KMS-11 (cell line): ENCODE results near the gene SERPINH1.
A peak's percentile ranks its signal among the peaks of the same experiment; 100 is the strongest.

ENCODE experiments used
- H2AFZ ChIP-seq: fragments of 200-600 bp; sonication (generic); 2 replicates; pipeline ENCODE4 v1.6.1; 2016; ENCODE audit warnings: antibody characterized with exemption, mixed run types, low read depth
- H3K27ac ChIP-seq: fragments of 200-600 bp; sonication (generic); 2 replicates; pipeline ENCODE4 v1.6.1; 2016; ENCODE audit warnings: mild to moderate bottlenecking, mixed run types
- H3K27me3 ChIP-seq: fragments of 200-600 bp; sonication (generic); 2 replicates; pipeline ENCODE4 v1.6.1; 2017; ENCODE audit warnings: mild to moderate bottlenecking, low read depth, mixed run types, moderate library complexity; ENCODE audit not compliant: insufficient read depth
- H3K36me3 ChIP-seq: fragments of 200-600 bp; sonication (generic); 2 replicates; pipeline ENCODE4 v1.6.1; 2017; ENCODE audit warnings: mild to moderate bottlenecking, mixed run types; ENCODE audit not compliant: insufficient read depth
- H3K4me1 ChIP-seq: fragments of 200-600 bp; sonication (generic); 2 replicates; pipeline ENCODE4 v1.6.1; 2016; ENCODE audit warnings: mild to moderate bottlenecking, low read depth, mixed run types; ENCODE audit not compliant: poor library complexity, severe bottlenecking
- H3K4me2 ChIP-seq: fragments of 200-600 bp; sonication (generic); 2 replicates; pipeline ENCODE4 v1.7.0; 2016; ENCODE audit warnings: mild to moderate bottlenecking, mixed run types
- H3K4me3 ChIP-seq: fragments of 200-600 bp; sonication (generic); IDR thresholded peaks from 2 replicates; pipeline ENCODE4 v1.6.1; 2017; ENCODE audit warnings: low read depth, low read length, mixed read lengths; ENCODE audit not compliant: insufficient read depth
- H3K79me2 ChIP-seq: fragments of 200-600 bp; sonication (generic); 2 replicates; pipeline ENCODE4 v1.6.1; 2016; ENCODE audit warnings: low read depth, mixed run types; ENCODE audit not compliant: insufficient read depth
- H3K9ac ChIP-seq: fragments of 200-600 bp; sonication (generic); 2 replicates; pipeline ENCODE4 v1.6.1; 2016; ENCODE audit warnings: mild to moderate bottlenecking, mixed run types
- H4K20me1 ChIP-seq: fragments of 200-600 bp; sonication (generic); 2 replicates; pipeline ENCODE4 v1.6.1; 2016; ENCODE audit warnings: mild to moderate bottlenecking, mixed run types; ENCODE audit not compliant: insufficient read depth
- TF ChIP-seq, protein P1 (sequence below): fragments of 200-600 bp; sonication (generic); conservative IDR thresholded peaks from 2 replicates; pipeline ENCODE4 v1.6.1; 2017; ENCODE audit warnings: low read depth, mild to moderate bottlenecking, antibody characterized with exemption, low read length, moderate library complexity, mixed read lengths

Gene SERPINH1

GRCh38 chr11:75560644-75561043 lies 1.4 kb upstream of the SERPINH1 start:
- no peak overlapping the region for H3K27ac ChIP-seq
- no peaks in the 10 kb centered on the region for H3K36me3 ChIP-seq
- H4K20me1 ChIP-seq: no peaks in the 10 kb centered on the region
- TF ChIP-seq, protein P1, sequence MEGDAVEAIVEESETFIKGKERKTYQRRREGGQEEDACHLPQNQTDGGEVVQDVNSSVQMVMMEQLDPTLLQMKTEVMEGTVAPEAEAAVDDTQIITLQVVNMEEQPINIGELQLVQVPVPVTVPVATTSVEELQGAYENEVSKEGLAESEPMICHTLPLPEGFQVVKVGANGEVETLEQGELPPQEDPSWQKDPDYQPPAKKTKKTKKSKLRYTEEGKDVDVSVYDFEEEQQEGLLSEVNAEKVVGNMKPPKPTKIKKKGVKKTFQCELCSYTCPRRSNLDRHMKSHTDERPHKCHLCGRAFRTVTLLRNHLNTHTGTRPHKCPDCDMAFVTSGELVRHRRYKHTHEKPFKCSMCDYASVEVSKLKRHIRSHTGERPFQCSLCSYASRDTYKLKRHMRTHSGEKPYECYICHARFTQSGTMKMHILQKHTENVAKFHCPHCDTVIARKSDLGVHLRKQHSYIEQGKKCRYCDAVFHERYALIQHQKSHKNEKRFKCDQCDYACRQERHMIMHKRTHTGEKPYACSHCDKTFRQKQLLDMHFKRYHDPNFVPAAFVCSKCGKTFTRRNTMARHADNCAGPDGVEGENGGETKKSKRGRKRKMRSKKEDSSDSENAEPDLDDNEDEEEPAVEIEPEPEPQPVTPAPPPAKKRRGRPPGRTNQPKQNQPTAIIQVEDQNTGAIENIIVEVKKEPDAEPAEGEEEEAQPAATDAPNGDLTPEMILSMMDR: no peak
- H3K4me2 ChIP-seq: no peak overlapping the region
- no peak overlapping the region for H3K4me3 ChIP-seq
- no peak overlapping the region for H3K9ac ChIP-seq
- H2AFZ ChIP-seq: no peak overlapping the region
- H3K4me1 ChIP-seq: peaks cover 8% of the 10 kb centered on the region
- peaks cover 6% of the 10 kb centered on the region for H3K79me2 ChIP-seq
- H3K27me3 ChIP-seq: no peaks in the 10 kb centered on the region

- H2AFZ ChIP-seq: peak overlapping the region; percentile 92
- H3K27ac ChIP-seq: no peak overlapping the region
- TF ChIP-seq, protein P1: no peak
Measured at GRCh38 chr11:75561426-75562047, 516 bp upstream of the SERPINH1 start.

GRCh38 chr11:75562836-75563484 lies 907 bp downstream of the SERPINH1 start:
- H3K4me2 ChIP-seq: peak overlapping the region; percentile 68
- H3K9ac ChIP-seq: peak overlapping the region; percentile 69
- H4K20me1 ChIP-seq: no peaks in the 10 kb centered on the region
- no peak overlapping the region for H3K4me3 ChIP-seq
- H3K79me2 ChIP-seq: peaks cover 6% of the 10 kb centered on the region
- peak overlapping the region; percentile 10 for H3K27ac ChIP-seq
- no peaks in the 10 kb centered on the region for H3K36me3 ChIP-seq
- no peaks in the 10 kb centered on the region for H3K27me3 ChIP-seq
- peaks cover 8% of the 10 kb centered on the region for H3K4me1 ChIP-seq
- peak overlapping the region; percentile 92 for H2AFZ ChIP-seq
- TF ChIP-seq, protein P1: no peak

More at GRCh38 chr11:75561426-75562047, 516 bp upstream of the SERPINH1 start:
- Histone ChIP-seq H3K36me3 (no peaks in the 10 kb centered on the region), H3K9ac (peak overlapping the region; percentile 69), H3K4me1 (peaks cover 8% of the 10 kb centered on the region), H3K4me2 (peak overlapping the region; percentile 68), H3K79me2 (peaks cover 6% of the 10 kb centered on the region), H3K4me3 (peak overlapping the region; percentile 55), H3K27me3 (no peaks in the 10 kb centered on the region), H4K20me1 (no peaks in the 10 kb centered on the region)

- H3K79me2 ChIP-seq: peaks cover 6% of the 10 kb centered on the region
- H3K27me3 ChIP-seq: no peaks in the 10 kb centered on the region
- H4K20me1 ChIP-seq: no peaks in the 10 kb centered on the region
- peaks cover 8% of the 10 kb centered on the region for H3K4me1 ChIP-seq
- H3K4me3 ChIP-seq: no peak overlapping the region
- H3K4me2 ChIP-seq: peak overlapping the region; percentile 68
- H2AFZ ChIP-seq: no peak overlapping the region
- TF ChIP-seq, protein P1: no peak
- peak overlapping the region; percentile 69; the same call in 1 of the 2 replicates for H3K9ac ChIP-seq
- H3K36me3 ChIP-seq: no peaks in the 10 kb centered on the region
- H3K27ac ChIP-seq: no peak overlapping the region
Measured at GRCh38 chr11:75563501-75563977, 1.5 kb downstream of the SERPINH1 start.
